SKM-1 (cell line): ENCODE data around the gene ANKMY2.

Source experiments
- DNase-seq: peaks from one replicate; lab custom pipeline; 2025; ENCODE audit not compliant: unreplicated experiment; lab: John Stamatoyannopoulos, UW

Gene ANKMY2

GRCh38 chr7:16583834-16584233 is 61.7 kb downstream of the ANKMY2 start:
- no peak for DNase-seq

GRCh38 chr7:16581286-16581685 is 64.3 kb downstream of the ANKMY2 start:
- no peak for DNase-seq

GRCh38 chr7:16579216-16579615 is 66.3 kb downstream of the ANKMY2 start:
- DNase-seq: no peak

- no peak for DNase-seq
These were observed 73.6 kb downstream of the ANKMY2 start for GRCh38 chr7:16571941-16572340.

GRCh38 chr7:16564909-16565426 is 80.6 kb downstream of the ANKMY2 start:
- peak; percentile 54 for DNase-seq

- DNase-seq: no peak
These were observed 81.6 kb downstream of the ANKMY2 start for GRCh38 chr7:16564023-16564380.

GRCh38 chr7:16563281-16564022 is 82.1 kb downstream of the ANKMY2 start:
- DNase-seq: no peak

- no peak for DNase-seq
These were observed 82.9 kb downstream of the ANKMY2 start for GRCh38 chr7:16562456-16563220.

GRCh38 chr7:16561943-16562342 is 83.6 kb downstream of the ANKMY2 start:
- DNase-seq: no peak

- DNase-seq: no peak
These were observed 85.9 kb downstream of the ANKMY2 start for GRCh38 chr7:16559497-16560179.

- no peak for DNase-seq
These were observed 86.7 kb downstream of the ANKMY2 start for GRCh38 chr7:16558761-16559302.

GRCh38 chr7:16556359-16556758 is 89.2 kb downstream of the ANKMY2 start:
- no peak for DNase-seq

GRCh38 chr7:16554518-16555236 is 90.9 kb downstream of the ANKMY2 start:
- DNase-seq: no peak

GRCh38 chr7:16550671-16551070 is 94.9 kb downstream of the ANKMY2 start:
- no peak for DNase-seq
